GM18867 (cell line): ENCODE data around the gene GPS1.
A peak's percentile ranks its signal among the peaks of the same experiment; 100 is the strongest.
"Not testable (repeated sequence)": the region's sequence is repeated elsewhere in the genome, so short reads cannot be mapped to it uniquely, and the experiment has no call there.

Experiments used
- ATAC-seq: cut with Tn5 transposase; IDR thresholded peaks from one replicate; pipeline ENCODE4 v1.9.1; 2021; ENCODE audit warnings: mild to moderate bottlenecking, moderate library complexity; ENCODE audit not compliant: unreplicated experiment

The GPS1 gene

DNA sequence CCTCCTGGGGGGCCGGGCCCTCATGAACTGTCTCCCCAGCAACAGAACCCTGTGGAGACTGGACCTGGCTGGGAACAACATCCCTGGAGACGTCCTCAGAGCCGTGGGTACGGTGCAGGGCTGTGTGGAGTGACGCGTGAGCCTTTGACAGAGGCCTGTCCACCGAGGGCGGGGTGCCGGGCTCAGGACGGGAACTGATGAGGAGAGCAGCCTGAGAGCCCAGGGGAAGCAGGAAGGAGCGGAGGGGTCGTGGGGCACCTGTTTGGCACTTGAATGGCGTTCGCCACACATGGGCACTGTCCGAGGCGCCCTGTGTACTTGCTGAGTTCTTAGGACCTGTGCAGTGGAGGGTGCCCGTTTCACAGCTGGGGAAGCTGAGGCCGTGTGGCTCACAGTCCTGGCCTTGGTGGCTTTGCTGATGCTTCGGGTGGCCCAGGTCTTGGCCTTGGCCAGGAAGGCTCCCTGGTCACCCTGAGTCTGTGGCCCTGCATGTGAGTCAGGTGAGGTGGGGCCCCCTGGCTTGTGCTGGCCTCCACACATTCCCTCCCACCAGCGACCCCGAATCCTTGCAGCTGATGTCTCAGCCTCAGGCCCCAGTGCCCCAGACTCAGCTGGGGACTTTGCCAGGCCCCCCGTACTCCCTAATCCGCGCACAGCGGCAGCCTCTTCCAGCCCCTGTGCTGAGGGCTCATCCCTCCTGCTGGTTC, 26.1 kb upstream of the GPS1 start:
- no peak for ATAC-seq

DNA sequence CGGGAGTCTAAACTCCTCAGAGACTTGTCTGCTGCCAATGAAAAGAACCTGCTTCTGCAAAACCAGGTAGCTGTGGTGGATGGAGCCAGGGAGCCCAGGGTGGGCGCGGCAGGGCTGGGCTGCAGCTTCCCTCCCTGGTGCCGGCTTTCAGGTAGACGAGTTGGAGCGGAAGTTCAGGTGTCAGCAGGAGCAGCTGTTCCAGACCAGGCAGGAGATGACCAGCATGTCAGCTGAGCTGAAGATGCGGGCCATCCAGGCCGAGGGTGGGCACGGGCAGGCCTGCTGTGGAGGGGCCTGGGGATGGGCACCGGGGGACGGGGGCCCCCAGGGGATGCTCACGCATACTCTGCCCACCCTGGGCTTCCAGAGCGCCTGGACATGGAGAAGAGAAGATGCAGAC, 23.5 kb upstream of the GPS1 start:
- no peak for ATAC-seq

DNA sequence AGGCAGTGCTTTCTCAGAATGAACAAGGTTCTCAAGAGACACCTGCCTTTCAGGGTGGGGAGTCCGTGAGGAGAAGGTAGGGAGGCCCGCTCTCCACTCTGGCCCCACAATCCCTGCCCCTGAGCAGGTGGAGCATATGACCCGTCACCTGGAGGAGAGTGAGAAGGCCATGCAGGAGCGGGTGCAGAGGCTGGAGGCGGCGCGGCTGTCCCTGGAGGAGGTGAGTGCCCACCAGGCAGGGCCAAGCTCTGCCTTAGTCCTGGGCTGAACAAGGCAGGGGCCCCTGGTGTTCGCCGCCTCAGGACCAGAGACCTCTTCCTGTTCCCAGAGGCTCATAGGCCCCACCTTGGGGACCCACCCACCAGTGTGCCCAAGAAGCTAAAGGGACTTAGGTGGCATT, 22.7 kb upstream of the GPS1 start:
- no peak for ATAC-seq

DNA sequence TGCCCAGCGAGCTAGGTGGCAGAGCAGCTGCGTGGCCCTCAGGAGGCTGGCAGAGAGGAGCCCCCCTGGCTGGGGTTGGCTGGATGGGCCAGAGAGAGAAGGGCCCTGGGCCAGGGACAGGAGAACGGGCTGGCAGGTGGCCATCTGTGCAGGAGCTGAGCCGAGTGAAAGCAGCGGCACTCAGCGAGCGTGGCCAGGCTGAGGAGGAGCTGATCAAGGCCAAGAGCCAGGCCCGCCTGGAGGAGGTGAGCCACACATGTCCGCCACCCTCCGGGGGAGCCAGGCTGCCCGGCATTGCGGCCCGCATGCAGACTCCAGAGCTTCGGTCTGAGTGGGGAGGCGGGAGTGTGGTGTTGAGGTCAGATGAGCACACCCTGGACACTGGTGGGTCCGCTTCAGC, 22.3 kb upstream of the GPS1 start:
- no peak for ATAC-seq

DNA sequence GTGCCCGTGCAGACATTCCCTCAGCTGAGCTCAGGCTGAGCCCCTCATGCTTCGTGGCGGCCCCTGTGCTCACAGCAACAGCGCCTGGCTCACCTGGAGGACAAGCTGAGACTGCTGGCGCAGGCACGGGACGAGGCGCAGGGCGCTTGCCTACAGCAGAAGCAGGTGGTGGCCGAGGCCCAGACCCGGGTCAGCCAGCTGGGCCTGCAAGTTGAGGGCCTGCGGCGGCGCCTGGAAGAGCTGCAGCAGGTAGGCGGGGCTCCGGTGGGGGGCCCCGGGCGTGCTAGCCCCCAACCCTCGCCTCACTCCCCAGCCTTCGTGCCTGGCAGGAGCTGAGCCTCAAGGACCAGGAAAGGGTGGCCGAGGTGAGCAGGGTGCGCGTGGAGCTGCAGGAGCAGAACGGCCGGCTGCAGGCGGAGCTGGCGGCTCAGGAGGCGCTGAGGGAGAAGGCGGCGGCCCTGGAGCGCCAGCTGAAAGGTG, 21.7 kb upstream of the GPS1 start:
- no peak for ATAC-seq

DNA sequence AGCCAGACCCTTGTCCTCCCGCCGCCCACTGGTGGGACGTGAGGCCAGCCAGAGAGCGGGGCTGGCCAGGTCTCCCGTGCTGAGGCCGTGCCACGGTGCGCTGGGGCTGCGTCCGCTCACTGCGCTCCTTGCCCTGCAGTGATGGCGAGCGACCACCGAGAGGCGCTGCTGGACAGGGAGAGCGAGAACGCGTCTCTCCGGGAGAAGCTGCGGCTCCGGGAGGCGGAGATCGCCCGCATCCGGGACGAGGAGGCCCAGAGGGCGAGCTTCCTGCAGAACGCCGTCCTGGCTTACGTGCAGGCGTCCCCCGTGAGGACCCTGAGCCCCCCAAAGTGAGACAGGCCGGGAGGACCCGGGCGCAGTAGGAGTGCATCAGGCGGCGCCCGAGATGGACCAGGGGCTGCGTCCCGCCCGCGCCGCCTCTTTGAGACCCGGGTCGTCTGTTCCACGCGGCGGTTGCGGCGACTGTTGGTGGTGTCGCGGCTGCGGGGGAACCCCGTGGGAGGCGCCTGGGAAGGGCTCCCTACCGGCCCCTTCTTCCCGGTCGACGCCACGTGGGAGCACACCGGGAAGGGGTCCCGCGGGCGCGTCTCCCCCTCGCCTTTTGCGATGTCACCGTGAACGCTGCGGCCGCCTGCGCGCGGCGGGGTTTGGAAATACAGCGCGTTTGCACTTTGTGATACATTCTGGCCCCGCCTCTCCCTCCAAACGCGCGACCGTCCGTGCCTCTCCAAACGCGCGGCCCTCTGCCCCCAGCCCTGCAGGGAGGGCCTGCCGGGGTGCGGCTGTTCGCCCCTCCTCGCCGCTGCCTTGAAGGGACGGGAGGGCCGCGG, 21.0 kb upstream of the GPS1 start:
- ATAC-seq, result no peak

DNA sequence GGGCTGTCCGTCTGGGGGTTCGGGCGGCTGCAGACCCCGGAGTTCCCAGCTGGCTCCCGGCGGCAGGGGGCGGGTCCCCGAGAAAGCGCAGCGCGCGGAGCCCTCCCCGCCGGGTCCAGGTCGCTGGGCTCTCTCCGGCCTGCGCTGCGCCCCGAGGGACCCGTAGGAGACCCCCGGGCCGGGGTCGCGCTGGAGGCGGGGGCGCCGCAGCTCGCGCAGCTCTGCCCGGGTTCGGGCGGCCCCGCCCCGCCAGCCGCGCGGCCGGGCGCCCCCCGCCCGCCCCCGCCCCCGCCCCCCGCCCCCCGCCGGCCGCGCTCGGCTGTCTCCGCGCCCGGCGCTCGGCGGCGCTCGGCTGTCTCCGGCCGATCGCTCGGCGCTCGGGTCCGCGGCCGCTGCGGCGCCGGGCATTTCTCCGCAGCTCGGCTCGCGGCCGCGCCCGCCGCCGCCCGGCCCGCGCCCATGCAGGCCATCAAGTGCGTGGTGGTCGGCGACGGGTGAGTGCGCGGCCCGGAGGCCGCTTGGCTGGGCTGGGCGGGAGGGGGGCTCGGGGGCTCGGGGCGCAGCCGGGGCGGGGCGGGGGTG, 20.3 kb upstream of the GPS1 start, which contains the start of gene RAC3:
Gene RAC3 (plus strand): TSS at position 376 of the 582 bp plus-strand sequence. CDS start 84 bp downstream, at position 460.
- ATAC-seq, result no peak

DNA sequence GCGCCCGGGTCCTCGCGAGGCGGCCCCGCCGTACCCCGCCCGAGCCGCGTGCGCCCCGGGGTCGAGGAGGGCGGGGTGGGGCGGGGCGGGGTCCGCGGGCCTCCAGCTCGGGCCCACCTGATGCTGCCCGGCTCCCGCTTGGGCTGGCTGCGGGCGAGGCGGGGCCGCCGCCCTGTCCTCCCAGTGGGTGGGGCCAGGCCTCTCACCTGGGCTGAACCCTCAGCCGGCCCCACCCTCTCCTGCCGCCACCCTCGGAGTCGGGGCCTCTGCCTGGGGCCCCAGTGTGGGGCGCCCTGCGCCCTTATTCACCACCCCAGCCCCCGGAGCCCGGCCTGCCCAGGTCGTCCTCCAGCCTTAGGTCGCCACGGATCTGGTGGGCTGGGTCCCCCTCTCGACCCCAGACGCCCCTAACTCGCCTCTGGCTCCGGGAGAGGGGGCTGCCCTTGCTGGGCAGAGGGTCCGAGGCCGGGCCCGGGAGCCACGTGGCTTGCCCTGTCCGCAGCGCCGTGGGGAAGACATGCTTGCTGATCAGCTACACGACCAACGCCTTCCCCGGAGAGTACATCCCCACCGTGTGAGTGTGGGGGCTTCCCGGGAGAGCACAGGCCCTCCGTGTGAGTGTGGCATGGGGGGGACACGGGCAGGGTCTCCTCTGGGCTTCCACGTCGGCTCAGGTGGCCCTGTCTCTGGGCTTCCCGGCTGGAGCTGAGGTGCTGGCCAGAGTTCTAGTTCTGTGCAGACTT, 19.6 kb upstream of the GPS1 start:
- no peak for ATAC-seq

DNA sequence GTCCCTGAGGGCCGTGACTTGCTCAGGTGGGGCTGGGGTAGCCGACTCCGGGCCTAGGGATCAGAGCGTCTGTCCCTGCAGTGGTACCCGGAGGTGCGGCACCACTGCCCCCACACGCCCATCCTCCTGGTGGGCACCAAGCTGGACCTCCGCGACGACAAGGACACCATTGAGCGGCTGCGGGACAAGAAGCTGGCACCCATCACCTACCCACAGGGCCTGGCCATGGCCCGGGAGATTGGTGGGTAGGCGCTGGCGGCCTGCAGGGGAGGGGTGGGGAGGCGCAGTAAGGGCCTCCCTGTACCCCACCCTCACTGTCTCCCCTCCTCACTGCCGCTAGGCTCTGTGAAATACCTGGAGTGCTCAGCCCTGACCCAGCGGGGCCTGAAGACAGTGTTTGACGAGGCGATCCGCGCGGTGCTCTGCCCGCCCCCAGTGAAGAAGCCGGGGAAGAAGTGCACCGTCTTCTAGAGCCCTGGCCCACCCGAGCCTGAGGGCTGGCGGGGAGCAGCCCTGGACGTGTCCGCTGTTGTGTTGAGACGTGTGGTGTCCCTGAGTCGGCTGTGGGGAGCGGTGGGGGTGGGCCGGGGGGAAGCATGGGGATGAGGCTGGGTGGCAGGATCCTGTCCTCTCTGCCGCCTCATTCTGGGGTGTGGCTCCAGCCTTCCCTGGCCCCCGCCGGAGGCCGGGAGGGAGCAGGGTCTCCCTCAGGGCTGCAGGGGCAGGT, 18.2 kb upstream of the GPS1 start:
- ATAC-seq, result no peak

DNA sequence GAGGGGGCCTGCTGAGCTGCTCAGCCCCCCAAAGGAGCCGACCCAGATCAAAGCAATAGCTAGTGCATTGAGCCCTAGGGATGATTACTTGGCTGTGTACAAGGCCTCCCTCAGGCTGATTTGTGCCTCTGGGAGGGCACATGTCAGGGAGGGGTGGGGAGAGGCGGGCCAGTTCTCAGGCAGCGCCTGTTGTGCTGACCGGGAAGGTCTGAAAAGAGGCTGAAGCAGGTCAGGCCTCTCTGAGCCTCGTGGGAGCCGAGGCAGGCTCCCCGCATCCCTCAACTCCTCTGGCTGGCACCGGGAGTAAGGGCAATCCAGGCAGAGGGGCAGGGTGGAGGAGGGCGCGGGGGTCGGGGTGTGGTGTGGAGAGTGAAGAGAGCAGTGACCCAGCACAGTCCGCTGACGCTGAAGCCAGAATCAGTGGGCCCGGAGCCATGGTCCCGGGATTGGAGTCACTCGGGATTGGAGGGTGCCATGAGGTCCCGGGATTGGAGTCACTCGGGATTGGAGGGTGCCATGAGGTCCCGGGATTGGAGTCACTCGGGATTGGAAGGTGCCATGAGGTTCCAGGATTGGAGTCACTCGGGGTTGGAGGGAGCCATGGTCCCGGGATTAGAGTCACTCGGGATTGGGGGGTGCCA, 17.2 kb upstream of the GPS1 start:
- ATAC-seq, result no peak

DNA sequence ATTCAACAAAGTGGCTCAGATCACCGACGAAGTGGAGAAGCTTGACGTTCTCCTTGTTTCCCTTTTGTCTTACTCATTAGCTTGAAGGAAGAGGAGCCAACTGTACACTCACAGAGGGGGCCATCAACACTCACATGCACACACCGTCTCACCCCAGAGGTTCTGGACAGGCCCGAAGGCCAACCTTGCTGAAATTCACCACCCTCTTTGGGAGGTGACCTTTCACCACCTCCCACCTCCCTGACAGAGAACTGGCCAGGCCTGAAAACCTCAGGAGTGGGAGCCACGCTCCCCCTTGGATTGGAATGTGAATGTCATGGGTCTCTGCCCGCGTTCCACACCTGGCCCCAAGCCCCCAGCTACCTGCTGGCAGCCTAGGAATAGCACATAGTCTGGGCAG, 16.2 kb upstream of the GPS1 start:
- ATAC-seq, result no peak

DNA sequence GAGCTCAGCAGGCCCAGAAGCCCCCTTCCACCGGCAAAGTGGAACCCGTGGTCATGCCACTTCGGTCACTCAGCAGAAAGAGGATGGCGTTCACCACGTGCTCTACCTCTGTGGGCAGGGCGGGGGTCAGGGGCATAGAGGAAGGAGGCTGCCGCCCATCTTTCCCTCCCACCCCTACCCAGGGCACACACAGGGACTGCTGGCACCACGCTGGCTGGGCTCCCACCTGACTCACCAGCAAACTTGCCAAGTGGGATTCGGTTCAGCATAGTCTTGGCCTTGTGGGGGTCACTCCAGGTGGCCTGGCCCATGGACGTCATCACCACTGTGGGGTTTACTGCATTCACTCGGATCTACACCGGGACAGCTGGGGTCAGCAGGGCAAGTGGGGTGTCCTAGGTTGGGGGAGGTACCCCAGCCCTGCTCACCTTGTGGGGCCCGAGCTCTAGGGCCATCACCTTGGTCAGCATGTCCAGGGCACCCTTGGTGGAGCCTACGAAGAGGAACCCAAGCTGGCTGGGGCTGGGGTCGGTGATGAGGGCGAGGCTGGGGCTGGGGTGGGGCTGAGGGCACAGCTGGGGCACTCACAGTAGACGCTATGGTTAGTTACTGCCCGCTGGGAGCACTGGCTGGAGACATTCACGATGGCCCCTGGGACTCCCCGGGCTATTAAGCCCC, 15.6 kb upstream of the GPS1 start:
- no peak for ATAC-seq

DNA sequence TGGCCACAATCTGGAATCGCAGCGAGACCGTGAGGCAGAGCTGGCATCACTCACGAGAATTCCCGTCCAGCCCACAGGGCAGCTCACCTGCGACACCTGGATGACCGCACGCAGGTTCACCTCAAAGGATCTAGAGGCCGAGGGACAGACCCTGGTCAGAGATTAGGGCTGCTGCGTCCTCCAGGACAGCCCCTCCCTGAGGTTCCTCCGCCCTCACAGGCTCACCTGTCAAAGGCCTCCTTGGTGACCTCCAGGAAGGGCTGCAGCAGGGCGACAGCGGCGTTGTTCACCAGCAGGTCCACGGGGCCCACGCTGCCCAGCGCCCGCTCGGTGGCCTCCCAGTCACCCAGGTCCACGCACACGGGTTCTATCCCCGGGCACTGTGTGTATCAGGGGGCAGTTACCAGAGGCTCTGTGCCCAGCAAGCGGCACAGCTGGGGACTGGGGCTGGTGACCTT, 15.0 kb upstream of the GPS1 start:
- ATAC-seq, result peak; percentile 8

DNA sequence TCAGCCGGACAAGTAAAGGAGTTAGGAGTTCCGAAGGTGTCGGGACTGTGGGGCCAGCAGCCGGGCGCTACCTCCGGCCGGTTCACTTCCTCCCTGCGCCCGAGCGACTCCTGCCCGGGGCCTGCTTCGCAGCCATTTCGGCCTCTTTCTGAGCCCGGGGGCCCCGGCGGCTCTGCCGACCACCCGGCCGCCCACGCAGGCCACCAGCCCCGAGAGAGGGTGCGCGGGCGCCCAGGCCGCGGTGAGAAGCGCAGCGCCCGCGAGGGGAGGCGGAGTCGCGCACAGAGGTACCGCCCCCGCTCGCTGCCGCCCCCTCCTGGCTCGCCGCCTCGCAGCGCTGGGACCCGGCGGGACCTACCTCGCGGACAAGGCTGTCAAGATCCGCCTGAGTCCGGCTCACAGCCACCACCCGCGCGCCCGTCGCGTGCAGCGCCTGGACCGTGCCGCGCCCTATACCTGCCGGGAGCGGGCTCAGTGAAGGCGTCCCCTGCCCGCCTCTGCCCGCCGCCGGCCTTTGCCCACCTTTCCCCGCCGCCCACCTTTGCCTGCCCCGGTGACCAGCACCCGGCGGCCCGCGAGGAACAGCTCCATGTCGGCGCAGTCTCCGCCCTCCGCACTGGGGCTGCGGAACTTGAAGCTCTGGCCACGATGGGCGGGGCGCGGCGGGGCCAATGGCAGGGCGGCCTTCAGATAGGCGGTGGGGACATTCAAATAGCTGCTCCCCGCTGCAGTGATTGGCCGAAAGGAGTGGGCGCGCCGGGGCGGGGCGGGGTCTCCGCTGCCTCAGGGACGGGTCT, 14.4 kb upstream of the GPS1 start, which contains the start of gene DCXR:
Gene DCXR (minus strand): TSS at position 606 of the 797 bp plus-strand sequence. CDS start 15 bp downstream, at position 591.
- peak; percentile 81 for ATAC-seq

DNA sequence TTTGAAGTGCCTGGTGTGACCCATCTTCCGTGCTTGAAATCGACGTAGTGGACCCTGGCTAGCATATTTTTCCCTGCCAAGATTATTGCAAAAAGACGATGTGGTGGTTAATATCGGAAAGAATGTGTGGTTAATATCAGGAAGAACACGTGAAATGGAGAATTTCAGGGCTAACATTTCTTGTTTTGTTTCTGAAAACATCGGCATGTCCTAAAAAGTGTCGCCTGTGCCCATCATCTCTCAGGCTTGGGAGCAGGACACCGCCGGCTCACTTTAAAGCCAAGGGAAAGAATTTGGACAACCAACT, 13.9 kb upstream of the GPS1 start:
- ATAC-seq, result no peak

DNA sequence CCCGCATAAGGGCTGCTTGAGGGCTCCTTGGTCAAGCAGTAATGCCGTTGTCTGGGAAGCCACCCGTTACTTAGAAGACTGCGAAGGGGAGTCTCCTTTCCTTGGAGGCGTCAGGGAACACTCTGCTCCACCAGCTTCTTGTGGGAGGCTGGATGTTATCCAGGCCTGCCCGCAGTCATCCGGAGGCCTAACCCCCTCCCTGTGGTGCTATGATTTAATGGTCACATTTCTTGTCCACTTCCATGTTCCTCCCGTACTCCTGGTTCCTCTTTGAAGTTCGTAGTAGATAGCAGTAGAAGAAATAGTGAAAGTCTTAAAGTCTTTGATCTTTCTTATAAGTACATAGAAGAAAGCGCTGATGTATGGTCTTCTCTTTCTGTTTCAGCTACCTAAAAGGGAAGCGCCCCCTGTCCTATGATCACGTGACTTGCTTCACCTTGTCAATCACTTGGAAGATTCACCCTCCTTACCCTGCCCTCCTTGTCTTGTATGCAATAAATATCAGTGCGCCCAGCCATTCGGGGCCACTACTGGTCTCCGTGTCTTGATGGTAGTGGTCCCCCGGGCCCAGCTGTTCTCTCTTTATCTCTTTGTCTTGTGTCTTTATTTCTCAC, 12.8 kb upstream of the GPS1 start:
- not testable (repeated sequence) for ATAC-seq

DNA sequence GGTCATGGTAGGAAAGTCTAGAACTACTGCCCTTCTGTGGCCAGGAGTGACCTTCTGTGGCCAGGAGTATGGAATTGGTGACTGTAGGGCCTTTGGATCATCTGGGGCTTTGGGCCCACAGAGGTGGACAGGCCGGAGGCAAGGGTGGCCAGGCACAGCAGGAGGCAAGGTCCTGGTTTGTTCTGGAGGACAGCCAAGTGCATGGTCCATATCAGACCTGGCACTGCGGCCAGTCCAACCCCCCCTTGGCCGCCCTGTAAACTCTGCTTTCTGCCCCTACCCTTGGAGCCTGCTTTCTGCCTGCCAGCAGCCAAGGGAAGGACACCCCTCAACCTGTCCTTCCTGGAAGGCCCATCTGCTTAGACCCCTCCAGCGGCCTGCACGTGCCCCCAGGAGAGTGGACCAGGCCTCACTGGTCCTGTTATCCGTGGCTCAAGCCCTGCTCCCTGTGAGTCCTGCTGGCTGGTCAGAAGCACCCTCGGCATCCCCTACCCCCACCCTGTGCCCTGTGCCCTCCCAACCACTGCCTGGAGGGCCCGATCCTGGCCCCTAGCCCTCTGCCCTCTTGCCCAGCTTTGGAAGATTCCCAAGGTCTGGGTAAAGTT, 11.9 kb upstream of the GPS1 start:
- no peak for ATAC-seq
